Hematopoietic multipotent progenitor cell (in vitro differentiated cells): ENCODE measurements around the gene VIPR2. TPM values are rescaled to one million over a fixed set of nuclear protein-coding genes. Genes with fewer than 3 reads are reported as not detected.

Experiments used
- DNase-seq, 3 donors: peaks; one replicate each; pipeline ENCODE4 v3.0.0-alpha.2; 2011 to 2015; ENCODE audit warnings: low read depth in 2 of 3, low spot score in 2 of 3
- total RNA-seq: library from RNA; depleted of rRNA; stranded (reverse); fragments of >200 nt; gene quantifications from one replicate; pipeline ENCODE4 v1.2.3, GENCODE V29; 2012

Gene VIPR2
- total RNA-seq, 1 donor = 0.27 TPM

- no peak for DNase-seq
Measured at GRCh38 chr7:159068893-159069448, 75.7 kb downstream of the VIPR2 start.

- DNase-seq = no peak
Measured at GRCh38 chr7:159068488-159068811, 76.2 kb downstream of the VIPR2 start.

- no peak for DNase-seq
Measured at GRCh38 chr7:159067576-159068487, 76.8 kb downstream of the VIPR2 start.

GRCh38 chr7:159066816-159067575 lies 77.7 kb downstream of the VIPR2 start:
- DNase-seq = no peak

GRCh38 chr7:159065852-159066480 lies 78.7 kb downstream of the VIPR2 start:
- DNase-seq = no peak

GRCh38 chr7:159064816-159065510 lies 79.7 kb downstream of the VIPR2 start:
- DNase-seq = no peak

GRCh38 chr7:159064121-159064815 lies 80.4 kb downstream of the VIPR2 start:
- no peak for DNase-seq

- no peak for DNase-seq
Measured at GRCh38 chr7:159063046-159063840, 81.4 kb downstream of the VIPR2 start.

- no peak for DNase-seq
Measured at GRCh38 chr7:159062569-159062968, 82.1 kb downstream of the VIPR2 start.

GRCh38 chr7:159061674-159062212 lies 82.9 kb downstream of the VIPR2 start:
- DNase-seq = no peak

GRCh38 chr7:159061209-159061608 lies 83.5 kb downstream of the VIPR2 start:
- DNase-seq = no peak

- no peak for DNase-seq
Measured at GRCh38 chr7:159060440-159060839, 84.2 kb downstream of the VIPR2 start.

- DNase-seq = no peak
Measured at GRCh38 chr7:159059629-159060028, 85.0 kb downstream of the VIPR2 start.

GRCh38 chr7:159057647-159058046 lies 87.0 kb downstream of the VIPR2 start:
- DNase-seq = no peak

- DNase-seq = no peak
Measured at GRCh38 chr7:159056737-159057136, 87.9 kb downstream of the VIPR2 start.

- DNase-seq = no peak
Measured at GRCh38 chr7:159051916-159052315, 92.8 kb downstream of the VIPR2 start.

GRCh38 chr7:159050704-159051103 lies 94.0 kb downstream of the VIPR2 start:
- DNase-seq = no peak

GRCh38 chr7:159049266-159050025 lies 95.2 kb downstream of the VIPR2 start:
- DNase-seq = no peak
